HEK293 (cell line): ENCODE measurements around the gene P2RY6.
A peak's percentile ranks its signal among the peaks of the same experiment; 100 is the strongest.

Experiments
- CTCF ChIA-PET: fragments of 350-600 bp; formaldehyde crosslinking; extraction: SDS; loops from one replicate; lab custom pipeline; 2021; ENCODE audit warnings: antibody characterized with exemption; lab: Yijun Ruan, JAX
- POLR2A ChIA-PET: fragments of 300-600 bp; formaldehyde crosslinking; extraction: SDS; loops from one replicate; lab custom pipeline; 2020; ENCODE audit warnings: antibody characterized with exemption, inconsistent platforms; lab: Yijun Ruan, JAX
- H3K27ac ChIP-seq: fragments of 200-500 bp; sonication (Bioruptor generic); 2 replicates; pipeline ENCODE4 v1.5.1; 2014; ENCODE audit warnings: low read depth, low read length, control low read depth, inconsistent platforms; ENCODE audit errors: extremely low read depth
- H3K36me3 ChIP-seq, 2 experiments: fragments of 200-500 bp in 1 of 2; sonication (Bioruptor generic) in 1 of 2; 1 replicate in 1 of 2; 2 replicates in 1 of 2; pipeline ENCODE4 v1.5.1; 2014 to 2017; ENCODE audit warnings: inconsistent platforms in 2 of 2, low read length in 2 of 2; ENCODE audit not compliant: control insufficient read depth in 2 of 2, insufficient read depth in 1 of 2
- H3K4me1 ChIP-seq: fragments of 200-500 bp; sonication (Bioruptor generic); 2 replicates; pipeline ENCODE4 v1.5.1; 2014; ENCODE audit warnings: mild to moderate bottlenecking, low read length, inconsistent platforms; ENCODE audit not compliant: control insufficient read depth, insufficient read depth
- H3K4me3 ChIP-seq: 2 replicates; pipeline ENCODE4 v1.5.1; 2011; ENCODE audit warnings: low read depth, mild to moderate bottlenecking, control low read depth, low read length, moderate library complexity
- H3K9me3 ChIP-seq: fragments of 200-500 bp; sonication (Bioruptor generic); 2 replicates; pipeline ENCODE4 v1.5.1; 2014; ENCODE audit warnings: low read depth, low read length, inconsistent platforms; ENCODE audit not compliant: control insufficient read depth, insufficient read depth
- ATF2 ChIP-seq: fragments of 450-650 bp; formaldehyde crosslinking; IDR thresholded peaks from 2 replicates; pipeline ENCODE4 v1.5.1; 2016; ENCODE audit warnings: missing biosample characterization, missing genetic modification characterization, low read depth
- BCL11B ChIP-seq: fragments of 450-650 bp; formaldehyde crosslinking; IDR thresholded peaks from 2 replicates; pipeline ENCODE4 v1.5.1; 2016; ENCODE audit warnings: low read depth, missing biosample characterization, missing genetic modification characterization
- BCL6B ChIP-seq: fragments of 450-650 bp; formaldehyde crosslinking; IDR thresholded peaks from 2 replicates; pipeline ENCODE4 v1.5.1; 2017; ENCODE audit warnings: missing biosample characterization, missing genetic modification characterization
- EGR2 ChIP-seq: fragments of 450-650 bp; formaldehyde crosslinking; IDR thresholded peaks from 2 replicates; pipeline ENCODE4 v1.5.1; 2016; ENCODE audit warnings: low read depth, missing biosample characterization, missing genetic modification characterization
- IKZF3 ChIP-seq: fragments of 450-650 bp; IDR thresholded peaks from 2 replicates; pipeline ENCODE4 v1.5.0; 2018; ENCODE audit warnings: missing biosample characterization, mild to moderate bottlenecking, missing genetic modification characterization, moderate library complexity
- ZBTB17 ChIP-seq: fragments of 450-650 bp; formaldehyde crosslinking; IDR thresholded peaks from 2 replicates; pipeline ENCODE4 v1.5.1; 2016; ENCODE audit warnings: missing biosample characterization, missing genetic modification characterization
- ZBTB21 ChIP-seq: fragments of 450-650 bp; formaldehyde crosslinking; IDR thresholded peaks from 2 replicates; pipeline ENCODE4 v1.5.1; 2017; ENCODE audit warnings: missing biosample characterization, missing genetic modification characterization
- ZIC2 ChIP-seq: fragments of 450-650 bp; formaldehyde crosslinking; IDR thresholded peaks from 2 replicates; pipeline ENCODE4 v1.5.1; 2016; ENCODE audit warnings: missing biosample characterization, missing genetic modification characterization
- ZNF169 ChIP-seq: fragments of 450-650 bp; formaldehyde crosslinking; IDR thresholded peaks from 2 replicates; pipeline ENCODE4 v1.5.1; 2016; ENCODE audit warnings: missing biosample characterization, missing genetic modification characterization
- ZNF174 ChIP-seq: fragments of 450-650 bp; formaldehyde crosslinking; IDR thresholded peaks from 2 replicates; pipeline ENCODE4 v1.5.0; 2017; ENCODE audit warnings: missing biosample characterization, mild to moderate bottlenecking, missing genetic modification characterization
- ZNF175 ChIP-seq: fragments of 450-650 bp; formaldehyde crosslinking; IDR thresholded peaks from 2 replicates; pipeline ENCODE4 v1.5.1; 2016; ENCODE audit warnings: missing biosample characterization, missing genetic modification characterization
- ZNF184 ChIP-seq: fragments of 450-650 bp; IDR thresholded peaks from 2 replicates; pipeline ENCODE4 v1.5.1; 2018; ENCODE audit warnings: missing biosample characterization, mild to moderate bottlenecking, missing genetic modification characterization
- ZNF26 ChIP-seq: fragments of 450-650 bp; formaldehyde crosslinking; IDR thresholded peaks from 2 replicates; pipeline ENCODE4 v1.5.1; 2016; ENCODE audit warnings: missing biosample characterization, missing genetic modification characterization
- ZNF37A ChIP-seq: fragments of 450-650 bp; IDR thresholded peaks from 2 replicates; pipeline ENCODE4 v1.5.1; 2018; ENCODE audit warnings: missing biosample characterization, missing genetic modification characterization
- ZNF530 ChIP-seq: fragments of 450-650 bp; formaldehyde crosslinking; IDR thresholded peaks from 2 replicates; pipeline ENCODE4 v1.5.1; 2016; ENCODE audit warnings: low read depth, missing biosample characterization, missing genetic modification characterization
- ZNF571 ChIP-seq: fragments of 450-650 bp; formaldehyde crosslinking; IDR thresholded peaks from 2 replicates; pipeline ENCODE4 v1.5.0; 2017; ENCODE audit warnings: missing biosample characterization, missing genetic modification characterization
- ZNF580 ChIP-seq: fragments of 450-650 bp; formaldehyde crosslinking; IDR thresholded peaks from 2 replicates; pipeline ENCODE4 v1.5.1; 2016; ENCODE audit warnings: missing biosample characterization, missing genetic modification characterization
- ZNF585B ChIP-seq: fragments of 450-650 bp; formaldehyde crosslinking; IDR thresholded peaks from 2 replicates; pipeline ENCODE4 v1.5.1; 2016; ENCODE audit warnings: missing biosample characterization, missing genetic modification characterization
- ZNF596 ChIP-seq: fragments of 450-650 bp; IDR thresholded peaks from 2 replicates; pipeline ENCODE4 v1.5.0; 2018; ENCODE audit warnings: missing biosample characterization, mild to moderate bottlenecking, missing genetic modification characterization, moderate library complexity
- ZNF623 ChIP-seq: fragments of 450-650 bp; formaldehyde crosslinking; IDR thresholded peaks from 2 replicates; pipeline ENCODE4 v1.5.1; 2016; ENCODE audit warnings: missing biosample characterization, missing genetic modification characterization
- ZNF629 ChIP-seq: fragments of 450-650 bp; formaldehyde crosslinking; IDR thresholded peaks from 2 replicates; pipeline ENCODE4 v1.5.1; 2017; ENCODE audit warnings: missing biosample characterization, missing genetic modification characterization
- ZNF664 ChIP-seq: fragments of 450-650 bp; formaldehyde crosslinking; IDR thresholded peaks from 2 replicates; pipeline ENCODE4 v1.5.1; 2016; ENCODE audit warnings: missing biosample characterization, missing genetic modification characterization
- ZSCAN23 ChIP-seq: fragments of 450-650 bp; formaldehyde crosslinking; IDR thresholded peaks from 2 replicates; pipeline ENCODE4 v1.5.1; 2016; ENCODE audit warnings: missing biosample characterization, missing genetic modification characterization

P2RY6 gene

GRCh38 chr11:73318501-73319011 lies 46.4 kb downstream of the P2RY6 start:
- ChIA-PET POLR2A (interaction anchor here (1.4 kb wide), 1 partner anchor 11 kb away, joined by 9 read pairs; no protein-coding TSS in a partner anchor), CTCF (interaction anchor here (0.7 to 1.1 kb wide), 2 partner anchors 17 to 32 kb away, joined by 3 read pairs; no protein-coding TSS in a partner anchor)
- Histone ChIP-seq H3K4me1 (peaks cover 11% of the 10 kb centered on the region; the same call in 1 of the 2 replicates), H3K9me3 (no peaks in the 10 kb centered on the region), H3K4me3 (no peak overlapping the region), H3K36me3 (no peaks in the 10 kb centered on the region), H3K27ac (no peak overlapping the region)
- no peak for TF ChIP-seq ZNF174
- TF ChIP-seq ZNF585B (tag by site-specific recombination) = no peak
- TF ChIP-seq ZNF623 (tag by site-specific recombination) = no peak
- no peak for TF ChIP-seq EGR2 (tag by site-specific recombination)
- no peak for TF ChIP-seq ZNF169
- TF ChIP-seq ZNF530 (tag by site-specific recombination) = no peak
- TF ChIP-seq ZNF26 (tag by site-specific recombination) = no peak
- no peak for TF ChIP-seq IKZF3 (tag by site-specific recombination)
- no peak for TF ChIP-seq BCL6B (tag by site-specific recombination)
- TF ChIP-seq ZNF629 = no peak

- peaks cover 0 to 4% of the 10 kb centered on the region in 2 experiments; a peak in 1 of 3 replicates for H3K36me3 ChIP-seq
- ChIA-PET POLR2A (interaction anchor here (0.7 to 2.1 kb wide), 3 partner anchors 12 to 25 kb away, joined by 4 to 13 read pairs (median 4); partner anchors contain the start of gene ARHGEF17), CTCF (interaction anchor here (0.6 to 4.1 kb wide), 6 partner anchors 10 to 96 kb away, joined by 4 to 16 read pairs (median 7); no protein-coding TSS in a partner anchor)
- no peak overlapping the region for H3K4me3 ChIP-seq
- TF ChIP-seq ZNF580 (tag by site-specific recombination) (no peak), ZNF629 (no peak), ZNF664 (tag by site-specific recombination) (0 out of 2 replicates have a peak, but pooled peaks have one; percentile 42)
- no peaks in the 10 kb centered on the region for H3K9me3 ChIP-seq
- peaks cover 5% of the 10 kb centered on the region; the same call in 1 of the 2 replicates for H3K4me1 ChIP-seq
- H3K27ac ChIP-seq = no peak overlapping the region
Observed at GRCh38 chr11:73320763-73321603, 48.8 kb downstream of the P2RY6 start.

GRCh38 chr11:73321604-73322381 lies 49.7 kb downstream of the P2RY6 start:
- Histone ChIP-seq H3K4me1 (peaks cover 5% of the 10 kb centered on the region; the same call in 1 of the 2 replicates), H3K4me3 (no peak overlapping the region), H3K36me3 (peaks cover 0 to 4% of the 10 kb centered on the region in 2 experiments; a peak in 1 of 3 replicates), H3K9me3 (no peaks in the 10 kb centered on the region), H3K27ac (no peak overlapping the region)
- ChIA-PET POLR2A (interaction anchor here (0.6 to 2.1 kb wide), 3 partner anchors 13 to 208 kb away, joined by 4 to 13 read pairs (median 4); partner anchors contain the start of gene ARHGEF17), CTCF (interaction anchor here (0.6 to 4.1 kb wide), 6 partner anchors 9 to 97 kb away, joined by 4 to 17 read pairs (median 9); partner anchors contain the start of gene ARHGEF17)
- TF ChIP-seq BCL11B (tag by site-specific recombination) (no peak), ZSCAN23 (tag by site-specific recombination) (no peak), ZNF571 (tag by site-specific recombination) (no peak), ATF2 (tag by site-specific recombination) (no peak), ZNF175 (tag by site-specific recombination) (no peak), ZIC2 (tag by site-specific recombination) (peak; percentile 38; the same call in 1 of the 2 replicates), ZNF184 (tag by site-specific recombination) (no peak), ZBTB21 (no peak), ZBTB17 (no peak), IKZF3 (tag by site-specific recombination) (no peak), ZNF37A (no peak), ZNF596 (tag by site-specific recombination) (no peak)
